Testis (tissue), 3 donors: ENCODE data around the gene LARP1. TPM values are rescaled to one million over a fixed set of nuclear protein-coding genes. Genes with fewer than 3 reads are reported as not detected.

Experiments used
- DNase-seq: peaks from one replicate; pipeline ENCODE4 v3.0.0-alpha.2; 2019
- H3K27ac ChIP-seq, 2 donors: fragments of 200-600 bp; sonication (generic); one replicate each; pipeline ENCODE4 v1.5.1; 2019
- H3K27me3 ChIP-seq: fragments of 200-600 bp; sonication (generic); one replicate; pipeline ENCODE4 v1.5.1; 2019
- H3K36me3 ChIP-seq: fragments of 200-600 bp; sonication (generic); one replicate; pipeline ENCODE4 v1.5.1; 2017; ENCODE audit warnings: low read depth; ENCODE audit errors: missing control alignments
- H3K4me1 ChIP-seq: fragments of 200-600 bp; sonication (generic); one replicate; pipeline ENCODE4 v1.5.1; 2019
- H3K4me3 ChIP-seq, 2 donors: fragments of 200-600 bp; sonication (generic); one replicate each; pipeline ENCODE4 v1.5.1; 2017 to 2019
- H3K9me3 ChIP-seq: fragments of 200-600 bp; sonication (generic); one replicate; pipeline ENCODE4 v1.5.1; 2017
- CTCF ChIP-seq, 3 experiments: fragments of 450-650 bp in 2 of 3; fragments of 200-600 bp in 1 of 3; sonication (generic) in 1 of 3; IDR thresholded peaks; one replicate each; pipeline ENCODE4 v1.5.1; 2016 to 2019; ENCODE audit warnings: antibody characterized with exemption in 3 of 3, mild to moderate bottlenecking in 2 of 3, moderate library complexity in 1 of 3
- POLR2A ChIP-seq: fragments of 450-650 bp; IDR thresholded peaks from one replicate; pipeline ENCODE4 v1.6.1; 2017; ENCODE audit warnings: antibody characterized with exemption, mild to moderate bottlenecking, moderate library complexity
- WGBS, 2 donors: methylation state at CpG; one replicate each; pipeline ENCODE4 v1.1.5; 2018; 5-methylcytosine and 5-hydroxymethylcytosine counted together
- intact Hi-C: fragments of 100-400 bp; cut with DNase I; formaldehyde crosslinking; loops from one replicate; pipeline ENCODE4 v1.15.1; 2023; ENCODE audit warnings: low total_unique reads
- polyA plus RNA-seq: library from polyadenylated mRNA; stranded (reverse); fragments of 350-450 nt; fragmentation: Illumina TruSeq; extraction: RNeasy Lipid Tissue Mini Kit (QIAGEN cat#74804); gene quantifications from one replicate; pipeline ENCODE4 v1.2.3, GENCODE V29; 2014; ENCODE audit warnings: low read depth, low replicate concordance; ENCODE audit not compliant: insufficient read depth
- total RNA-seq, 2 donors: library from RNA; depleted of rRNA; stranded (reverse); fragments of >200 nt; gene quantifications; one replicate each; pipeline ENCODE4 v1.2.3, GENCODE V29; 2016

Gene LARP1
- total and polyA plus RNA-seq, 3 donors from 2014 or later = 118 to 174 (median 169) TPM

GRCh38 chr5:154778534-154778933 lies 23.4 kb downstream of the LARP1 start:
- 91 to 98% methylated on average over 2 of the region's 2 CpGs for WGBS, 2 donors
- TF ChIP-seq CTCF (IDR thresholded peaks at IDR 0.05) (no peak), POLR2A (no peak)
- Histone ChIP-seq H3K4me1 (peaks cover 27% of the 10 kb centered on the region), H3K27ac (no peak overlapping the region), H3K9me3 (no peaks in the 10 kb centered on the region), H3K27me3 (no peaks in the 10 kb centered on the region), H3K4me3 (no peak overlapping the region), H3K36me3 (no peaks in the 10 kb centered on the region)
- intact Hi-C loops = no loop called here
- DNase-seq = no peak

DNA sequence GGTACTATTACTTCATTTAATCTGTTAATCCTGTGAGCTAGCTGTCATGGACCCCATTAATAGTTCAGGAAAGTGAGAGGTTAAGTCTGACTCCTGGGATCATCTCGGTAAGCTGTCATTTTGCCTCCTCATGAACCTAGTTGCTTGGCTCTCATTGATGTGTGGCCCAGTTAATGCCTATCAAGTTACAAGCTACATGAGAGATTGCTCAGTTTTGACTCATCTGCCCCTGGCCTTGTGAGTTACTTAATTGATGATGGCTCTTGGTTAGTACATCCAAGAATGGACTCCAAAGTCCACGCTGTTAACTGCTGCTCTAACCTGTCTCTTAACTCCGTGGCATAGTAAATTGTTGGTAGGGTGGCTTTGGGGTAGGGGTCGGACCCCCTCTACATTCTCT lies 23.9 kb downstream of the LARP1 start:
- Histone ChIP-seq H3K27me3 (no peaks in the 10 kb centered on the region), H3K36me3 (no peaks in the 10 kb centered on the region), H3K4me3 (no peak overlapping the region), H3K4me1 (peaks cover 28% of the 10 kb centered on the region), H3K9me3 (no peaks in the 10 kb centered on the region), H3K27ac (no peak overlapping the region)
- 83 to 90% methylated on average over 4 of the region's 4 CpGs for whole genome bisulfite sequencing, 2 donors
- no peak for DNase-seq
- TF ChIP-seq CTCF (IDR thresholded peaks at IDR 0.05) (no peak), POLR2A (no peak)
- intact Hi-C loops = no loop called here

GRCh38 chr5:154780128-154780527 lies 25.0 kb downstream of the LARP1 start:
- Histone ChIP-seq H3K27me3 (no peaks in the 10 kb centered on the region), H3K27ac (peak overlapping the region in 1 of 2 donors; percentile 23), H3K9me3 (no peaks in the 10 kb centered on the region), H3K36me3 (no peaks in the 10 kb centered on the region), H3K4me1 (peaks cover 24% of the 10 kb centered on the region), H3K4me3 (no peak overlapping the region)
- TF ChIP-seq POLR2A = no peak
- TF ChIP-seq CTCF (IDR thresholded peaks at IDR 0.05) = no peak
- no peak for DNase-seq
- 31 to 41% methylated on average over 1 of the region's 1 CpG for WGBS, 2 donors
- intact Hi-C loops = no loop called here

DNA sequence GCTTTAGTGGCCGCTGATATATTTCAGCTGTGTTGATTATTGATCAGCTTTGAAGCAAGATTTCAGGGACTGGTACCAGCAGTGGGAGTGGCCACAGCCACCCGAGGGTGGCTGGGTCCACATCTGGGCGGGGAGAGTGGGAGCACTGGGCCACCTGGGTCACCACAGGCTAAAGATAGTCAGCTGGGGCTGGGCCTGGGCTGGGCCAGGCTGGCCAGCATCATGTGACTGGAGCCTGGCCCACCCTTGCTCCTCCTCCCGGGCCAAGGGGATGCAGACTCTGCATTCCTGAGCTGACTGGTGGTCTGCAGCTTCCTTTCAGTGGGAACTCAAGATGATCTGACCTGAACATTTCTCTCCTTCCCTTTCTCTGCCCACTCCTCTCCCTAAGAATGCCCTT lies 27.1 kb downstream of the LARP1 start:
- no peak for DNase-seq
- Histone ChIP-seq H3K4me1 (peaks cover 33% of the 10 kb centered on the region), H3K27ac (peak overlapping the region in 1 of 2 donors; percentile 36), H3K36me3 (no peaks in the 10 kb centered on the region), H3K9me3 (no peaks in the 10 kb centered on the region), H3K4me3 (no peak overlapping the region), H3K27me3 (no peaks in the 10 kb centered on the region)
- 65 to 78% methylated on average over 2 to 4 of the region's 4 CpGs for WGBS, 2 donors
- intact Hi-C loops = no loop called here
- TF ChIP-seq CTCF (IDR thresholded peaks at IDR 0.05) (no peak), POLR2A (no peak)

DNA sequence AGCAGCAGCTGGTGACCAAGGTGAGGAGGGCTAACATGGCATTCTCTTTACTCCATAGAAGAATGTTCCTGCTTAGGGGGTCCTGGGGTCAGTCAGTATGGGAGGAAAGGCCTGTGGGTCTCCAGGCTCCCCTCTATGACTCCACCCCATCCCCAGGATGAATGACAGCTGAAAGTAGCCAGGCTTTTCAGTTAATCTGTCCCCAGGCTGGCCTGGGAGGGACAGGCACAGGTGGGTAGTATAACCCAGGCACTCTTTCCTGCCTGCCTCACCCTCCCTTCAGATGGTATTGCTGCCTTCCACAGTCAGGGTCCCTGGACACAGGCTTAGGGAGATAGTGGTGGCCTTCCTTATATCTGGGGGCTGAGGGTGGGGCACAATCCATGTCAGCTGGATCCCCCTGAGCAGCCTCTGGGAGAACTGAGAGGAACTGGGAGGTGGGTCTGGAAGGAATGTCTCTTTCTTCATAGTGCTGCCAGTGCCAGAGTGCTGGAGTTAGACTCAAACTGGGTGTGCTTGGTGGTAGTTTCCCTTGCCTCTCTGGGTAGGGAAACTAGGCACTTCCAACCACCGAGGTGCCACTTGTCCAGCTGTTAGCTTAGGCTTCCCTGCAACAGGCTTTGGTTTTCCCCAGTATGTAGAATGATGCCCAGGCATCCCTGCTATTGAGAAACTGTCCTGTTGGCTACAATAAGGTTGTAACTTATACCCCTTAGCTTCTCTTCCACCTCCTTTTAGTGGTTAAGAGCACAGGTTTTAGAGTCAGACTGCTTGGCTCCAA lies 27.8 kb downstream of the LARP1 start:
- Histone ChIP-seq H3K27me3 (no peaks in the 10 kb centered on the region), H3K36me3 (no peaks in the 10 kb centered on the region), H3K4me1 (peaks cover 40% of the 10 kb centered on the region), H3K27ac (peak overlapping the region in 1 of 2 donors; percentile 36), H3K4me3 (no peak overlapping the region), H3K9me3 (no peaks in the 10 kb centered on the region)
- intact Hi-C loops = no loop called here
- no peak for DNase-seq
- TF ChIP-seq POLR2A (no peak), CTCF (IDR thresholded peaks at IDR 0.05) (no peak)
- 67 to 82% methylated on average over 1 of the region's 1 CpG for WGBS, 2 donors
